Activated CD8-positive, alpha-beta memory T cell treated with anti-CD3 and anti-CD28 coated beads for 4 hours (primary cell): ENCODE data around the gene VENTX.

ENCODE experiments used
- DNase-seq, 2 donors: peaks; one replicate each; pipeline ENCODE4 v3.0.0-alpha.2; 2020; ENCODE audit warnings: low read depth in 2 of 2

The VENTX gene

GRCh38 chr10:133271521-133272300 lies 34.1 kb downstream of the VENTX start:
- DNase-seq = no peak

- DNase-seq = no peak
These were observed 34.8 kb downstream of the VENTX start for GRCh38 chr10:133272301-133272963.

GRCh38 chr10:133272964-133273420 lies 35.3 kb downstream of the VENTX start:
- no peak for DNase-seq

- no peak for DNase-seq
These were observed 36.0 kb downstream of the VENTX start for GRCh38 chr10:133273534-133274143.

- peak; percentile 71 to 72 for DNase-seq
These were observed 37.4 kb downstream of the VENTX start for GRCh38 chr10:133274751-133275683.

GRCh38 chr10:133275684-133276092 lies 38.0 kb downstream of the VENTX start:
- no peak for DNase-seq

- no peak for DNase-seq
These were observed 38.4 kb downstream of the VENTX start for GRCh38 chr10:133276100-133276434.

GRCh38 chr10:133276435-133277201 lies 39.0 kb downstream of the VENTX start, which contains the start of gene ADAM8:
Gene ADAM8, minus strand, starts transcription at chr10:133276868. Its CDS starts 51 bp downstream, at chr10:133276817.
- no peak for DNase-seq

GRCh38 chr10:133277277-133277992 lies 39.8 kb downstream of the VENTX start:
- DNase-seq = no peak

GRCh38 chr10:133277993-133278576 lies 40.4 kb downstream of the VENTX start:
- DNase-seq = no peak

- DNase-seq = peak in 1 of 2 donors; percentile 53
These were observed 41.1 kb downstream of the VENTX start for GRCh38 chr10:133278577-133279265.

GRCh38 chr10:133279326-133280226 lies 41.9 kb downstream of the VENTX start:
- no peak for DNase-seq

GRCh38 chr10:133280391-133281059 lies 42.9 kb downstream of the VENTX start:
- DNase-seq = no peak

GRCh38 chr10:133281084-133281483 lies 43.4 kb downstream of the VENTX start:
- no peak for DNase-seq

- DNase-seq = no peak
These were observed 44.1 kb downstream of the VENTX start for GRCh38 chr10:133281628-133282372.

- DNase-seq = no peak
These were observed 45.3 kb downstream of the VENTX start for GRCh38 chr10:133282846-133283390.

GRCh38 chr10:133283931-133284330 lies 46.3 kb downstream of the VENTX start:
- DNase-seq = no peak
